Measurements from ENCODE around the gene RRP8.

The RRP8 gene

DNA sequence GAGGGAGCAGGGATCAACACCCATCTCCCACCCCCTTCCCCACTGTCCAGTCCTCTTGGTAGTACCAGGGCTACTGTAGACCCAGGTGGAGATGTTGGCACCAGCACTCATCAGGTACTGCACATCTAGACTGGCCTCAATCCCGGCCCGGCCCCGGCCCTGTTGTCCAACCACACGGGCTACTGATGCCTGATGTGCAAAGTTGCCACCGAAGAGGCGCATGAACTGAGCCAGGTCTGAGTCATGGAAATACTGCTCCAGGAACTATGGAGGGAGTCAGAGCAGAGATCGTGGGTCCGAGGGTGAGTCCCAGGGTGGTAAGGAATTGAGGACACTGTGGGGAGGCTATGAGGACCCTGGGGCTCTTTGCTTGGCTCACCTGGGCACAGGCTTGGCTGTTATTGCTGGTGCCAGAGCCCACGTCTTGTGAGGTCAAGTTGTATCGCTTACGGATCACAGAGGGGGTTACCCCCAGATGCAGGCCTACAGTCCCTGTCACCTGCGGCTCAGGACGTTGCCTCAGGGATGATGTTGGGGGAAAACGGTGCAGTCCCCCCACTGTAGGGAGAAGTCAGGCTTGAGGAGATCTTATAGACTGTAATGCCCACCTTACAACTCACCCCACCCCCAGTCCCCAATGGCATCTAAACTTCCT lies 13.3 kb upstream of the RRP8 start:
- DNase-seq, result no peak

DNA sequence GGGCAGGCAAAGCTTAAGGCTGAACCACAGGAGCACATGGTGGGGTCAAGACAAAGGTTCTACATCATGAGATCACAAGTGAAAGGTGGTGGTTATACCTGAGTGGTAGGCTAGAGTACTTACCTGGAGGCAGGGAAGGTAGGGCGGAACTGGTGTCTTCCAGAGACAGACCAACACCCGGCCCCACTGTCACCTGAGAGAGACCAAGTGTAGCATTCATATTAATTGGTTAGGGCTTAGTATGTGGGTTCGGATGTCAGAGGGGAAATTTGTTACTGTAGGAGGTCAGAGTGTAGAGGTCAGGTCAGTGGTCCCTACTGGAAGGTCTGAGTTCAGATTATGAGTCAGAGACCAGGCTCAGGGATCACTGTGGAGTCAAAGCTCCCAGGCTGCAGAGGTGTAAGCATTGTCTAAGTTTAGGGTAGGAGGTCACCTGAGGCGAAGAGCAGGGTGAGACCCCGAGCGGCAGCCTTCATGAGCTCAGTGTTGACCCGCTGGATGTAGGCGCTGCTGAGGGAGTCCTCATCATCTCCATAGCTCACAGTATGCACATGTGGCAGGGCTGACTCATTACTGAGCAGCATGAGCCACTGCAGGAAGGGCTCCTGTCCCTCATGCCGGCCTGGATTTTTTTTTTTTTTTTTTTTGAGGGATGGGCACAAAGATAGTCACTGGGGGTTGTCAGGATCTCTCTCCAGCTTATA lies 12.6 kb upstream of the RRP8 start:
- no peak for DNase-seq

DNA sequence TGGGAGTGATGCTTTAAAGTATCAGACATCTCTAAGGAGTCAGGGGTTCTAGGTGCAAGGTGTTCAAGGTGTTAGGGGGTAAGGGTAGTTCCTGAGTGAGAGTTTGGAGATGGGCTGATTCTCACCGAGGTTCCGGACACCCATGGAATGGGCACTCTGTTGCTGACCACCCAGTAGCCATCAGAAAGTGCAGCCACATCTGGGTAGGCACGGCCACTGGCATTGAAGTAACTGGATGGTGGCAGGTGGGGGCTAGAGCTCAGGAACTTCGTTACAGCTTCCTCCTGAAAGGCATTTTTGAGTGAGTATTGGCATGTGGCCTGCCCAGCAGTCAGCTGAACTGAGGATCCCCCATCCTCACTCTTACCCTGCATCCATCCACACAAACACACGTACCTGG lies 11.6 kb upstream of the RRP8 start:
- no peak for DNase-seq

DNA sequence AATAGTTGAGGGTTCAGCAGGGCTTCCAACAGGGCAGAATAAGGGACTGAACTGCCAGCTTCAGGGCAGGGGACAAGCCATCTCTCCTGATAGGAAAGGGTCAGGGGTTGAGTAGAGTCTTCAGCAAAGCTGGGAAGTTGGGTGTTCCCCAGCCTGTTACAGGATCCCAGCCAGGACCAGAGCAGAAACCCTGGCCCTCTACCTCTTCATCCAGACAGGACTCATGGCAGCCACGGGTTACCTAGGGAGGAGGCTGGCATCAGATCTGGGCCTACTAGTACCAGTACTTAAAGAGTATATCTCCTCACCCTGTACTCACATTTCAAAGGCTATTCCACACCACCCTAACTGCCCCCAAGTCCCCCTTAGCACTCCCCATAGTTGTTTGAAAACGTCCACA lies 11.0 kb upstream of the RRP8 start:
- peak; percentile 45 for DNase-seq

DNA sequence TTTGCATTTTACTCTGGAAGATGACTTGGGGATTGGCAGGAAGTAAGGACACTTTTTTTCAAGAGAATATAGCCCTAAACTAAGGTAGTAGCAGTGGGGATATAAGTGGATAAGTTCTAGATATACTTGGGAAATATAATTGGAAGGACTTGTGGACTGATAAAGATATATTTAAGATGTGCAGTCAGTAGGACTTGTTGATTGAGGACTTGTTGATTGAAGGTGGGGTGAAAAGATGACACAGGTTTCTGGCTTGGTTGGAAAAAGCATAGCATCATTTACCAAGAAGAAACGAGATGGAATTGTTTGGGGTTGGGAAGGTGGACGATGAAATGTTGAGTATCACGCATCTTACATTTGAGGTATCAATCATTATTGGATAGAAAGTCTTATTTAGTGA lies 10.1 kb upstream of the RRP8 start:
- no peak for DNase-seq

DNA sequence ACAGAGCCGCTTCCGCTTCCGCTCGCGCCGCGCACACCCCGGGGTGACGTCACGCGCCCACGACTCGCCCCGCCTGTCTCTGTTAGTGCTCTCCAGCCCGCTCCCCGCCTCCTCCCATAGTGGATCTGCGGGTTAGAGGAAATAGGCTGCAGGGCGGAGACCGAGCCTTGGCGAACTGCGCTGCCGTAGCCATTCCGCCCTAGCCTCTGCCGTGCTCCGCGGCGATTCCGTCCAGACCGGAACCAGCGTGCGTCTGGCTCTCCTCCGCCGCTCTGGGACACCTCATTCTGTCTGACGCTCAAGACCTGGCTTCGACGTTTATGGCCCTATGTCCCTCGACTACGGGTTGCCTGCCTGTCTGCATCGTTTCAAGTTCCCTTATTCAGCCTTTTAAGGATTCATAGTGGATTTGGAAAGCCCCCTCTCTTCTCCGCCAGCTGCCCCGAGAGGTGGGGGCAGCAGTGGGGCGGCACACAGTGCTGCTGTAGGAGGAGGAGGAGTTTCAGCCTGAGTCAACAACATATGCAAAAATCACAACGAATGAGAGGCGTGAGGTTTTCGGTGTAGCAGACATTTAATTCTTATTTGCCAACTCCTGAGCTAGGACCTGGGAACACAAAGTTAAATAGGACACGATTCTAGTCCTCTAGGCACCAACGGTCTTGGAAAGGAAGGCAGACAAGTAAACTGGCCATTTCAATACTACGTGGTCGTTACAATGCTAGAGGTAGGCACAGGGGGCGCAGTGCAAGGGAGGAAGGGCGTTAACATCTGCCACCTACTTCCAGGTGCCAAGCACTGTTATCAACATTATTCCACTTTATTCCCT lies 9.0 kb upstream of the RRP8 start, which contains the start of gene TAF10:
TAF10 (minus strand) TSS at position 4 of the 829 bp plus-strand sequence. CDS start 27 bp downstream, outside the sequence.
- peak; percentile 98 for DNase-seq

DNA sequence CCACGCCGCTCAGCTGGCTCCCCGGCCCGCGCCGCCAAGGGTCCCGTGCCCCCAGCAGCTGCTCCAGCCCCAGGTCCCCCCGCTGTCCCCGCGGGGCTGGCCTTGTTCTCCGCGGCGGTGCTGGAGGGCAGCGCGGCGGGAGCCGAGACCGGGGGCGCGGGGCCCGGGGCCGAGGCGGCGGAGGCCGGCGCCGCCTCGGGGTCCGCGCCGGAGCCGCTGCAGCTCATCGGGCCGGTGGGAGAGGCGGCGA lies 8.5 kb upstream of the RRP8 start:
- no peak for DNase-seq

DNA sequence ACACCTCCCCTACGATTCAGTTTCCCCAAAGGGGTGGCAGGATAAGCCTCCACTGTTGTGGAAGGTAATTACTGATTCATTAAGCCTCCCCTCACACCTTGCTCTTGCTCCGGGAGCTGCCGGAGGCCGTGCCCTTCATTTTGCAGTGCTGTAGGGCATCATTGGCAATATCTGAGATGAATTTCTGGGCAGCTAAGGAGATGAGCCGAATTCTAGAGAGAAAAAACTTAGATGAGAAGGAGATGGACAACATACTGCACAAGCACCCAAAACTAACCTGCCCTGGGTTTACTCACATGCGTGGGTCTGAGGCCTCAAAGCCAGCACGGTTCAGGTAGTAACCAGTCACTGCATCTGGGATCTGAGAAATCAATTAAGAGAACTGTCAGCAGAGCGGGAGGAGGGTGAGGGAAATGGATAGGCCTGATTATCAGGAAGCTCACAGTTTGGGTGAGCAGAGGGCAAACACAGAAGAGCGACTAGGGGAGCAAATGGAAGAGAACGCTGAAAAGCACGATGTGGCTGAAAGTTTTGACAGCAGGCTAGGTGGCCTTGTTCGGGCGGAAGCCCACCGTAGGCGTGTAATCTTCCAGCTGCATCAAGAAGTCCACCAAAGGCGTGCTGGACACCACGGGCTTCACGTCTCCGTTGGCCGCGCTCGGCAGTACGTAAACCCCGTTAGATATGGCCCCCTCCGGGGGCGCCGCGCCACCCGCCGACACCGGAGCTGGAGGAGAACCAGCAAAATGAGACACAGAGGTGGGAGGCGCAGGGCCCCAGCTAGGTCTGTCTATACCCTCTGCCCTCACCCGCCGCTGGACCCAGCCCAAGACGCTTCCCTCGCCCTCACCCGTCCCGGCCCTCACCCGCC lies 7.9 kb upstream of the RRP8 start:
- no peak for DNase-seq

DNA sequence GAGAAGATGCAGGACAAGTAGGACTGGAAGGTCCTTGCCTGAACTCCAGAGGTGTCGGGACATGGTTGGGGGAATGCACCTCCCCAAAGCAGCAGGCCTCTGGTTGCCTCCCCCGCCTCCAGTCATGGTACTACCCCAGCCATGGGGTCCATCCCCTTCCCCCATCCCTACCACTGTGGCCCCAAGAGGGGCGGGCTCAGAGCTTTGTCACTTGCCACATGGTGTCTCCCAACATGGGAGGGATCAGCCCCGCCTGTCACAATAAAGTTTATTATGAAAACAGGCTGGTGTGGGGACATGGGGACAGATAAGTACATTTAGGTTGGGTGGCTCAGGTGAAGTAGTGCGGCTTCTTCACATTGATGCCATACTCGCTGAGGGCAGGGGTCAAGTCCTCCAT lies 7.2 kb upstream of the RRP8 start:
- peak; percentile 50 for DNase-seq

DNA sequence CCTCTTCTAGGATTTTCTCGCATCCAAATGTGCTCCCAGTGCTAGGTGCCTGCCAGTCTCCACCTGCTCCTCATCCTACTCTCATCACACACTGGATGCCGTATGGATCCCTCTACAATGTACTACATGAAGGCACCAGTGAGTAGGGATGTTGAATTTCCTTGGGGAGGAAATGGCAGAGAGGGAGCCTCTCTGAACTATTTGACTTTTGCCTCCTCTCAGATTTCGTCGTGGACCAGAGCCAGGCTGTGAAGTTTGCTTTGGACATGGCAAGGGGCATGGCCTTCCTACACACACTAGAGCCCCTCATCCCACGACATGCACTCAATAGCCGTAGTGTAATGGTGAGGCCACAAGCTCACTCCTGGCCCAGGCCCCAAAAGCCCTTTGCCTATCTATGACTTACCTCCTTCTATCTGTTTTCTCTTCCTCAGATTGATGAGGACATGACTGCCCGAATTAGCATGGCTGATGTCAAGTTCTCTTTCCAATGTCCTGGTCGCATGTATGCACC lies 6.1 kb upstream of the RRP8 start:
- DNase-seq, result peak; percentile 37

DNA sequence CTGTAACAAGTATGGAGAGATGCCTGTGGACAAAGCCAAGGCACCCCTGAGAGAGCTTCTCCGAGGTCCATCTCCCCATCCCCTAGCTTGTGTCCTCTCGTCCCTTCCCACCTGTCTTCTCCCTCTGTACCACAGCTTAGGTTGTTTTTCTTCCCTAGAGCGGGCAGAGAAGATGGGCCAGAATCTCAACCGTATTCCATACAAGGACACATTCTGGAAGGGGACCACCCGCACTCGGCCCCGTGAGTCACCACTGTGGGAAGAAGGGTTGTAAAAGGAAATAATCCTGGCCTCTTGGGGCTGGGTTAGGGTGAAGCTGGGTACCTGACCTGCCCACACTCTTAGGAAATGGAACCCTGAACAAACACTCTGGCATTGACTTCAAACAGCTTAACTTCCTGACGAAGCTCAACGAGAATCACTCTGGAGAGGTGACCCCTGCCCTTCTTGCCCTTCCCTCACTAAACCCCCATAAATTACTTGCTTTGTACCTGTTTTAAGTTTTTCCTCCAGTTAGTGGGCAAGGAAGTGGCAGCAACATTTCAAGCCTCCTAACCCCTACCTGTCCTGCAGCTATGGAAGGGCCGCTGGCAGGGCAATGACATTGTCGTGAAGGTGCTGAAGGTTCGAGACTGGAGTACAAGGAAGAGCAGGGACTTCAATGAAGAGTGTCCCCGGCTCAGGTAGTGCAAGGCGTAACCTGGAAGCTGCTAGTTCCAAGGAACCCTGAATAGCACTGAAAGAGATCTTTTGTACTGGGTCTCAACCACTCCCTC lies 5.5 kb upstream of the RRP8 start:
- DNase-seq, result peak; percentile 49

DNA sequence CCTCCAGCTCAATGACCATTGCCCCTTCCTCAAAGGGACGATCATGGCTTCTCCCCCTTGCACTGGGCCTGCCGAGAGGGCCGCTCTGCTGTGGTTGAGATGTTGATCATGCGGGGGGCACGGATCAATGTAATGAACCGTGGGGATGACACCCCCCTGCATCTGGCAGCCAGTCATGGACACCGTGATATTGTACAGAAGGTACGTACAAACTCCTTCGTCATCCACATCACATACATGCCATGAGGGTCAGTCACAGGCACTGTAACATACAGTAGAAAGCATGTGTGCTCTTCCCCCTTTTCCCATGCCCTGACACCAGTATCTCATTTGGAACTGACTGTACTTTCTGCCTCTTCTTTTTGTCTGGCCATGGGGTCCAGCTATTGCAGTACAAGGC lies 4.6 kb upstream of the RRP8 start:
- peak; percentile 46 for DNase-seq

DNA sequence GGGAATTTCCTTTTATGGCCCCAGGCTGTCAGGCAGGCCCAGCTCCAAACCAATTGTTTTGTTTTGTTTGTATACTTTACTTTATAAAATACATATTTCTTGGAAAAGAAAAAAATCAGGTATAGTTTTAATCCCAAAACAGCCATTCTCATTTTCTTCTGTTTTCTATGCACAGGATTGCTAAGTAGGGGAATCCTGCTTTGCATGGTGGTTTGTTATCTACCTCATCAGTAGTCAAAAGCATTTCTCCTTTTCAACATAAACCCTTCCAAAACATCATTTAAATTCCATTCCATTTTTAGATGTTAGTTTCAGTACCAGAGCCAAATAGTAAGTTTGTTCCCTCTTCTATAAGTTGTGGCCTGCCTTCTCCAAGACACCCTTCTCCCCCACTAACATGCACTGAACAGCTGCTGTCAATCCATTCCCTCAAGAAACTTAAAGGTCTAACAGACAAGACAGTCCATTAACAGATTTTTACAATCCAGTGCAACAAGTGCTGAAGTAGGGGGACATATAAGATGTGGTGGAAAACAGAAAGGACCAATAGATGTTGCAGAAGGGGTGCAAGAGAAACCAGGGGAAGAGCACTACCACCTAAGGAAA lies 3.9 kb upstream of the RRP8 start:
- peak; percentile 40 for DNase-seq

DNA sequence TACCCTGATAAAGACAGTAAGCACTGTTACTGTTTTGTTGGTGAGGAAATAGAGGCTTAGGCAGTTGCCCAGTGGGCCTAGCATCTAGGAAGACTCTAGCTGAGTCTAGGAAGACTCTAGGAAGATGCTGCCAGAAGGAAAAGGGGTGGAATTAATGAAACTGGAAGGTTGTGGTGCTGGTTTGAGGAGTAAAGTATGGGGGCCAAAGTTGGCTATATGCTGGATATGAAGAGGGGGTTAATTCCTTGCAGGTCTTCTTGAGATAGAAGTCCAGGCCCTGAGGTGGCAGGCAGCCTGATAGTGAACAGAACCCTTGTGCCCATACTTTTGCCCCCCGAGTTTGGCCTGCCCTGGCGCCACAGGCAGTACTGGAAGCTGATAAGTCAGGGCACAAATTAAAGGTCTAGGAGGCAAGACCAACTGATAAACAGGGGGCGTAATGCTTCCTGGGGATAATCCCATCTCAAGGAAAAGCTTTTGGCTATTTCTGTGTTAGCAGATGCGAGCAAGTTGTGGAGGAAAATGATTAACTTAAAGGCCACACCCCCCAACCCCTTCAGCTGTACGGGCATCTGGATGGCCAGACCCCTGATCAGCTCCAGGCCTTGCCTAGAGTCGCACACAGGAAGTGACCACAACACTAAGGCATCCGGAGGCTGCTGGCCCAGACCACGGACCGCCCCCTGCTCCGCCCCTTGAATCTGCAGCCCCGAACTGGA lies 3.2 kb upstream of the RRP8 start:
- peak; percentile 81 for DNase-seq

DNA sequence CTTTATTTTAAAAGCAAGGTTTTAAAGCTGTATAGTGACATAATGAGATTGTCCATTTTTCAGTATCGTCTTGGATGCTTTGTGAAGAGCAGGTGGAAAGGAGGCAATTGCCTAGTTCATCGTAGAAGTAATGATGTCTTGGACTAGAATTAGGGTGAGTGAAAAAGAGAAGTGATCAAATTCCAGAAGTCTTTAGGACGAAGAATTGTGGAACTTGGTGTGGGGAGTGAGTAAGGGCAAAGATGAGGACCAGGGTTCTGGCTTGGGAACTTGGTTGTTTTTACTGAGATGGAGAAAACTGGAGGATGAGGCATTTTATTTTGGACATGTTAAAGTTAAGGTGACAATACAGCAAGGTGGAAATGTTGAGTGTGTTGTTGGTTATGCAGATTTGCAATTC lies 1.4 kb upstream of the RRP8 start:
- peak; percentile 32 for DNase-seq

DNA sequence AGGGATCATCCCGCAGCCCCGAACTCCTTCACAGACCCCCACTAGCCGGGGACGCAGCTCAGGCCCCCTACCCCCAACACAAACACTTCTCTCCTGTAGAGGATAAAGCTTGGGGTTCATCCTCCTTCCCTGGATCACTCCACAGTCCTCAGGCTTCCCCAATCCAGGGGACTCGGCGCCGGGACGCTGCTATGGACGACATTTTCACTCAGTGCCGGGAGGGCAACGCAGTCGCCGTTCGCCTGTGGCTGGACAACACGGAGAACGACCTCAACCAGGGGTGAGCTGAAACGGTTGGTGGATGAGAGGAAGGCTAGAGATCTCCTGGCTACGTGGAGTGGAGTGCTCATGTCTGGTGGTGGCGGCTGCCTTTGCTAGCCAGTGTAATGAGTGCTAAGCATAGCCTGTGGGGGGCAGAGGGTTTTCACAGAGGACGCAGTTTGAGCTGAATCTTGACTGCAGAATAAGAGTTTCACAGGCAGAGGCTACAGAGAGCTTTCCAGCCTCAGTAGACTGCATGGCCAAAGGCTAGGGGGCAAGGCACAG lies 738 bp upstream of the RRP8 start:
- DNase-seq, result peak; percentile 69

DNA sequence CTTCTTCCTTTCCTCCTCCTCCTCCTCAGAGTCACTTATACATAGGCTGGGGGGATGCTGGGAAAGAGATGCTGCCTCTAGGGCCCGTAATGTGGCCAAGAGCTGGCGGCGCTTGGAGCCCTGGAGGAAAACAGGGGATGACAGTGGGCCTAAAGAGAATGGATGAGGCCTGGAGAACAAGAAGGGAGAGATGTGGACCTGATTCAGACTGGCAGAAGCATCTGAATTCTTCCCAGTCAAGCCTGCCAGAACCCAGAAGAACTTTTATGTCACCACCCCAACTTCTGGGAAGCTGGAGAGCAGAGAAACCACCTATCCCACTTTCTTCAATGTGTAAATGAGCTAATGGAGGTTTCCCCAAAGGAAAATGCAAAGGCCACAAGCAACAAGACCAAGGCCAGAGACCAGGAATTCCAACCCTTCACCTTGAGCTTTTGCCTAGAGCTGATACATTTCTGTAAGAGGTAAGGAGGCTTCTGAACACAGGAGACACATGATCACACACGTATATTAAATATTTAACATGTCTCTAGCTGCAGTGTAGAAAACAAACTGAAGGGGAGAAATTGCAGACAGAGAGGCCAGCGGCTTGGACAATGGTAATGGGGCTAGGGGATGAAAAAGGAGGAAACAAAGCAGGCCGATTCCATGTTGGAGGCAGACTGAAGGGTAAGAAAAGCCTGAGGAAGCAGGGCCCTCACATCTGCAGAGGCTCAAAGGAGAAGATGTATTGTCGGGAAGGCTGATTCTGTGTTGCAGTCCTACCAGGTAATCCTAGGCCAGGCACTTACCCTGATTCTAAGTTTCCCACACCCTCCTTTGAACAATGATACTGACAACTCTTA lies 1.1 kb downstream of the RRP8 start:
- DNase-seq, result peak; percentile 34

DNA sequence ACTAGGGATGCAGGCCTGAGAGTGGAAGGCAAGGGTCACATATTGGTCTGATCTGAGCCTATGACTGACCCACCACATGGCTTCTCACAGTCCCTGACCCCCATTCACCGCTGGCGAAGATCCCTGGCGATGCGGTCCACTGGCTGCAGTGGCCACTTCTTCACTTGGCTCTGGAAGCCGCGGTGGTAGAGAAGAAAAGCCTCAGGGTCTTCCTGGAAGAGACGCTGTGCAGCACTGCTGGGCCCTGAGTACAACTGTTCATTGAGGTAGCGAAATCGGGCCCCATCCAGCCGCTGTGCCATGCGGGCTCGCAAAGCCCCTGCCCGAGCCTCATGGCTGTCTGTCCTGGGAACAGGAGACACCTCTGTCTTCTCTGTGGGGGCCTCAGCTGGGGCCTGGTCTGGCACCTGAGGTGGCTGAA lies 2.4 kb downstream of the RRP8 start:
- no peak for DNase-seq

DNA sequence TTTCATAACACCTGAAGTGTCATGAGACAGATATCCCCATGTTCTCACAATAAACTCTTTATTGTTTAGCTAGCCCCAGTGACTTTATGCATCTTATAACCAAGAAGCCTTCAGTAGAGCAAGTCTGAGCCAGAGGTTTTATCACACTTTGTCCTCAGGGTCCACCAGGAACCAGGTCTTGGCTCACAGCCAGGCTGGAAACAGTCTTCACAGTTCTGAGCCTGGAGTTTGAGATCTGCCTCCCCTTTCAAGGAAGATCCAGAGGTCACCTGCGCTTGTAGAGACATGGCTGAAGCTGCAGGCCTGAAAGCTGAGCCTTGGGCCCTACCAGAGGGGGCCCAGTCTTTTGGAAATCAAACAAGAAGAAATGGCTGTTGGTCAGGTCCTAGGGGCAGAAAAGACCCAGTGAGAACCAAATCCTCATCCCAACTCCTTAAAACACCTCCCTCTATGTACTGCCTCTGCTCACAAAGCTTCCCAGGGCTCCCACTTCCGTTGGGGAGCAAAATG lies 3.5 kb downstream of the RRP8 start:
- no peak for DNase-seq

Measured in activated CD8-positive, alpha-beta memory T cell treated with anti-CD3 and anti-CD28 coated beads, Interleukin-2, amount 50 U/mL, for 48 hours (primary cell).